ENCODE data around the gene FIGLA. TPM values are rescaled to one million over a fixed set of nuclear protein-coding genes. Genes with fewer than 3 reads are reported as not detected.
"Not testable (repeated sequence)": the region's sequence is repeated elsewhere in the genome, so short reads cannot be mapped to it uniquely, and the experiment has no call there.

Gene FIGLA
- total RNA-seq, 2 donors from 2014 or later = not detected

- no peak for ATAC-seq
- no peak for DNase-seq
- intact Hi-C loops (cut with DNase I) = no loop called here
These were observed 26.3 kb upstream of the FIGLA start for GRCh38 chr2:70816726-70817125.

GRCh38 chr2:70808983-70809958, 18.8 kb upstream of the FIGLA start:
- intact Hi-C loops (cut with DNase I) = no loop called here
- no peak for DNase-seq
- no peak for ATAC-seq

- intact Hi-C loops (cut with DNase I) = no loop called here
- no peak for ATAC-seq
These were observed 17.3 kb upstream of the FIGLA start for GRCh38 chr2:70807828-70808118.

GRCh38 chr2:70807102-70807827, 16.8 kb upstream of the FIGLA start:
- ATAC-seq (no peak), DNase-seq (no peak)
- intact Hi-C loops (cut with DNase I) = no loop called here

More at GRCh38 chr2:70807828-70808118, 17.3 kb upstream of the FIGLA start:
- DNase-seq = no peak

- no peak for ATAC-seq
- intact Hi-C loops (cut with DNase I) = no loop called here
These were observed 16.2 kb upstream of the FIGLA start for GRCh38 chr2:70806620-70807019.

GRCh38 chr2:70806013-70806412, 15.6 kb upstream of the FIGLA start:
- ATAC-seq = no peak
- DNase-seq = no peak
- intact Hi-C loops (cut with DNase I) = no loop called here

More at GRCh38 chr2:70806620-70807019, 16.2 kb upstream of the FIGLA start:
- no peak for DNase-seq

- DNase-seq (no peak), ATAC-seq (no peak)
- intact Hi-C loops (cut with DNase I) = no loop called here
These were observed 11.3 kb upstream of the FIGLA start for GRCh38 chr2:70801607-70802263.

- intact Hi-C loops (cut with DNase I) = loop anchor here in 1 of 2 donors (10.0 kb wide), 1 partner anchor 75 kb away; no protein-coding TSS in a partner anchor
These were observed 9.3 kb upstream of the FIGLA start for GRCh38 chr2:70799706-70800105.

GRCh38 chr2:70797996-70798395, 7.6 kb upstream of the FIGLA start:
- not testable (repeated sequence) for ATAC-seq, DNase-seq
- intact Hi-C loops (cut with DNase I) = loop anchor here in 1 of 2 donors (10.0 kb wide), 1 partner anchor 77 kb away; no protein-coding TSS in a partner anchor

More at GRCh38 chr2:70799706-70800105, 9.3 kb upstream of the FIGLA start:
- no peak for ATAC-seq
- DNase-seq = no peak

GRCh38 chr2:70797506-70797905, 7.1 kb upstream of the FIGLA start:
- ATAC-seq (no peak), DNase-seq (no peak)
- intact Hi-C loops (cut with DNase I) = loop anchor here in 1 of 2 donors (10.0 kb wide), 1 partner anchor 77 kb away; no protein-coding TSS in a partner anchor

- ATAC-seq (no peak), DNase-seq (no peak)
- intact Hi-C loops (cut with DNase I) = loop anchor here in 1 of 2 donors (10.0 kb wide), 1 partner anchor 79 kb away; no protein-coding TSS in a partner anchor
These were observed 5.8 kb upstream of the FIGLA start for GRCh38 chr2:70796262-70796661.

- intact Hi-C loops (cut with DNase I) = loop anchor here in 1 of 2 donors (10.0 kb wide), 1 partner anchor 79 kb away; no protein-coding TSS in a partner anchor
- no peak for DNase-seq
- no peak for ATAC-seq
These were observed 4.9 kb upstream of the FIGLA start for GRCh38 chr2:70795164-70795995.

- ATAC-seq (no peak), DNase-seq (no peak)
- intact Hi-C loops (cut with DNase I) = loop anchor here in 1 of 2 donors (10.0 kb wide), 1 partner anchor 81 kb away; no protein-coding TSS in a partner anchor
These were observed 3.0 kb upstream of the FIGLA start for GRCh38 chr2:70793450-70793849.

- peak; percentile 73 for DNase-seq
- intact Hi-C loops (cut with DNase I) = loop anchor here (5.0 to 10.0 kb wide), 2 partner anchors 85 to 158 kb away; no protein-coding TSS in a partner anchor
- ATAC-seq = peak; percentile 71 to 85
These were observed 923 bp downstream of the FIGLA start for GRCh38 chr2:70789304-70790135.

GRCh38 chr2:70785137-70785911, 5.1 kb downstream of the FIGLA start:
- no peak for ATAC-seq
- peak; percentile 21 for DNase-seq
- intact Hi-C loops (cut with DNase I) = loop anchor here in 1 of 2 donors (5.0 kb wide), 1 partner anchor 162 kb away; no protein-coding TSS in a partner anchor

- intact Hi-C loops (cut with DNase I) = loop anchor here (5.0 kb wide), 1 partner anchor 127 kb away; no protein-coding TSS in a partner anchor
These were observed 6.1 kb downstream of the FIGLA start for GRCh38 chr2:70784320-70784719.

More at GRCh38 chr2:70784320-70784719, 6.1 kb downstream of the FIGLA start:
- DNase-seq = no peak
- ATAC-seq = no peak
